CD4-positive, alpha-beta T cell treated with Interleukin-4 for 4 hours (primary cell): Measurements from ENCODE around the gene HINT3.
"Not testable (repeated sequence)": the region's sequence is repeated elsewhere in the genome, so short reads cannot be mapped to it uniquely, and the experiment has no call there.

Experiments
- DNase-seq: peaks from one replicate; pipeline ENCODE4 v3.0.0-alpha.2; 2020

Gene HINT3

GRCh38 chr6:125963817-125964216 lies 7.2 kb downstream of the HINT3 start:
- no peak for DNase-seq

- no peak for DNase-seq
Observed at GRCh38 chr6:125966569-125966968, 10.0 kb downstream of the HINT3 start.

GRCh38 chr6:125968493-125968892 lies 11.9 kb downstream of the HINT3 start:
- no peak for DNase-seq

DNA sequence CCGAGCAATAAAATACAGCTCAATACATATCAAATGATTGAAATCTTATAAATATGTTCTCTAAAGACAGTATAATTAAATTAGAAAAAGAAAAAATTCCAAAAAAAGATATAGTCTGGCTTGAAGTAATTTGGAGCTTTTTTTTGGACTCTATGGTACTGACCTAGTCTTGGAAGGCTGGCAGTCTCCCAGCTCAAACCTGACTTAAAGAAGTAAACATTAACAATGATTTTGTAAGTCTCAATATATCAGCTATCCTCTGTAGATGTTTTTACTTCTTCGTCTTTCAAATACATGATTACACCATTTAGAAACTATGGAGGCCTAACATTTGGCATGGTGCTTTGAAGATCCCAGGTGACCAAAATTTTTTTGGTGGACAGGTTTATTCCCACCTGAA lies 14.2 kb downstream of the HINT3 start:
- DNase-seq = no peak

DNA sequence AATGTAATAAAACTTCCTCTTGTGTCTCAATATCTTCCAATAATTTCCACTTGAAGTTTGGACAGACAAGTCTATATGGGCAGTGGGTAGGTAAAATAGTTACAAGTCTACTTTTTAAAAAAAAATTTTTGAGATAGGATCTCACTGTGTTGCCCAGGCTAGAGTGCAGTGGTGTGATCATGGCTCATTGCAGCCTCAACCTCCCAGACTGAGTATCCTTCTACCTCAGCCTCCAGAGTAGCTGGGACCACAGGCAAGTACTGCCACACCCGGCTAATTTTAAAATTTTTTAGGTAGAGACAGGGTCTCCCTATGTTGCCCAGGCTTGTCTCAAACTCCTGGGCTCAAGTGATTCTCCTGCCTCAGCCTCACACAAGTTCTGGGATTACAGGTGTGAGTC lies 15.9 kb downstream of the HINT3 start:
- not testable (repeated sequence) for DNase-seq

GRCh38 chr6:125974214-125974866 lies 17.8 kb downstream of the HINT3 start:
- peak; percentile 60 for DNase-seq

DNA sequence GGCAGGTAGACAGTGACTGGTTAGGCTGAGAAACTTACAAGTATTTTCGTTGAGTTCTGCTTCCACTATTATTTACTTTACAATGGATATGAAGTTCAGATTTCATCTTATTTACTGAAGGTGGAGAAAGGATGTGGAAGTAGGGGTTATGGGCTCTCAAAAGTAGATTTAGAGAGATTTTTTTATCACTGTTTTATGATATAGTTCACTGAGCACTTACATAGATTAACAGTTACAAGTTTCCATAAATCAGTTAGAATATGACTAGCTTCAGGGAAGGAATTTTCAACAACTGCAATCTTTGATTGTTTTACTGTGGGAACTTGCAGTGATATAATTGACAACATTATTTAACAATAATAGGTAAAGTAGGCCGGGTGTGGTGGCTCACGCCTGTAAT lies 22.5 kb downstream of the HINT3 start:
- no peak for DNase-seq

GRCh38 chr6:125981571-125982185 lies 25.1 kb downstream of the HINT3 start:
- DNase-seq = no peak

DNA sequence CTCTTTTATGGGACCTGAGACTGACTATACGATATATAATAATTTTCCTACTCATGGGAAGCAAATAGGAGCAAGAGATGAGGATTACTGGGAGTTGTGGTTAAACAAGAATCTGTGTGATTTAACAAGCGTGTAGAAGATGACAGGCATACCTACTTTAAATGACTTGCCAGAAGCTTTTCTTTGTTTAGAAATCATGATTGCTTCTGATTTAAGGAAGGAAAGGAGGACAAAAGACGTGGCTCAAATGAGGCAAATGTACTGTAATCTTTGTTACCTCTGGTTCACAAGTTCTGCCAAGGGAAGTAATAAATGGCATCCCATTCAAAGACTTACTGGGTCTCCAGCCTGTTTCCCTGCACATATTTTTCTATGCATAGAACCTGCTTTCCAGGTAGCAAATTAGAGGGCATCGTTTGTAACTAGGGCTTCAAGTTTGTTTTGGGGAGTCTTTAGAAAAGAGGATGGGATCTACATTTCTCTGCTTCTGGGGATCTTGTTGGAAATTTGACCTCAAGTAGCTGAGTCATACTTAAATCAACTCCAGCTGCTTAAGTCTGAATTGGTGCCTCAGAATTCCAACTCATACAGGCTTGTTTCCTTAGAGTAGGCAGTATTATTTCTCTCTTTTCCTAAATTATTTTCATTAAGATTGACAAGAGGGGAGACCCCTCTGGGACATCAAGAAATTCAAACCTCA lies 26.8 kb downstream of the HINT3 start:
- no peak for DNase-seq

DNA sequence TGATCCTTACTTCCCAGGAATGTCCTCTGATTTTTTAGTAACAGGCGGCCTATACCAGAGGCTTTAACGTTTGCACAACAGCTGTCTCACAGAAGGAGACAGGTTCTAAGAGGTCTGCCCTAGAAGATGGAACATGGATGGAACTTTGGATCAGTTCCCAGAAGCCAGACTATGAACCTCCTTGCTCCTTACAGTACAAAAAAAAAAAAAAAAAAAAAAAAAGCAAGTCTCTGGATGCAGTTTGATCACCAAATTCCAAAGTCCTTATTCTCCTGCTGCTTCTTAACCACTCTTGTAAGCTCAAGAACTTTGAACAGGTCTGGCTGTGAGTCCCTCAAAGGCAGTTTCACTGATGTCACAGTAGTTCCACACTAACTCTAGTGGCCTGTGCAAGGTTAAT lies 27.7 kb downstream of the HINT3 start:
- no peak for DNase-seq

DNA sequence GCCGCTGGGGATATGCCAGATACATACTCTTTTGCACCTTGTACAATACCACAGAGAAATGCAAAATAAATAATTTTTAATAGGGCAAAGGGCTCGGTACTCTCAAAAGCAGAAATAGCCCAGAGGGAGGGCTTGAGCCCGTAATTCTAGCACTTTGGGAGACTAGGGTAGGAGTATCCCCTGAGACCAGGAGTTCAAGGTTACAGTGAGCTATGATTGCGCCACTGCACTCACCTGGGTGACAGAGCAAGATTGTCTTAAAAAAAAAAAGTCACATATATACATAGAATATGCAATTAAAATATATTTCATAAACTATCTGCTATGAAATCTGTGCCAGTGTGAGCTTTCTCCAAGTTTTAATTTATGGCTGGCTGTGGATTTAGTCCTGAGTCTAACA lies 29.0 kb downstream of the HINT3 start:
- no peak for DNase-seq

DNA sequence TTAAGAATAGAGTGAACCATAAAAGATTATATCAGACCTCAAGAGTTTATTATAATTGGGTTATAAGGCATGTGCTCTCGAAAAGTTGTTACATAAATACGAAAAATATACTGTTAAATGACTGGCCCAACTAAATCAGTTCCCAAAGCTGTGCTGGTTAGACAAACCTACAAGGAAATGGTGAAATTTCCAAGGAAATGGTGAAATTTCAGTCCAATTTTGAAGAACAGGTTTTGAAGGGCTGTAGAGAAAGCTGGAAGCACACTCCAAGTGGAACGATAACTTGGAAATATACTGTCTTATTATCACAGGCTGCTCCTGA lies 29.4 kb downstream of the HINT3 start:
- DNase-seq = no peak

DNA sequence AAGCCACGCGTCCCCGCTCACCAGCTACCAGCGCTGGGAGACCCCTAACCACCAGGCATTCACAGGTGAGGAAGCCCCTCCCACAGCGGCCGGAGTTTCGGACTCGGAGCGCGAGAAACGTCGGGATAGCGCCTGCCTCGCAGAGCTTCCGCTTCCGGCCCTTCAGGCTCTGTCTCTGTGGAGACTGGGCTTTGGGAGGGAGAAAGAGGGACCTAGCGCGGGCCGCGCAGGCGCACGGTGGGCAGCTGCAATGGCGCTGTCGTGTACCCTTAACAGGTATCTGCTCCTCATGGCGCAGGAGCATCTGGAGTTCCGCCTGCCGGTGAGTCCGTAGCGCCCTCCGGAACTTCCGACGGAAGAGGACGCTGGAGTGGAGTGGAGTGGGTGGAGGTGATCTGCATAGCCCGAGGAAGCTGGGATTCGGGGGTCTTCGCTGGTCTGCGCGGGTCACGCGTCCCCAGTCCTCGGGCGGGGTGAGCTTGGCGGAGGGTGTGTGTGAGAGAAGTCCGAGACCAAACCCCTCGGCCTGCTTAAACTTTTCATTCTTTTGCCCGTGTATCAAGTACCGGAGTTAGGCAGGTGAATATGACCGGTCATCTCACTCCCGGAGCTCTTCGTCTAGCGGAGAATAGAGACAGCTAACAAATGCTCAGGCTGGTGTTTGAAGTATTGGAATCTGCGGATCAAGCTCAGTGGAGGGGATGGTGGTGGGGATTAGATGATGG lies 29.9 kb downstream of the HINT3 start, which contains the start of gene TRMT11:
TSS of gene TRMT11 (plus strand) at position 240 of the 725 bp plus-strand sequence. CDS start at position 251, 11 bp downstream.
- DNase-seq = peak; percentile 85

DNA sequence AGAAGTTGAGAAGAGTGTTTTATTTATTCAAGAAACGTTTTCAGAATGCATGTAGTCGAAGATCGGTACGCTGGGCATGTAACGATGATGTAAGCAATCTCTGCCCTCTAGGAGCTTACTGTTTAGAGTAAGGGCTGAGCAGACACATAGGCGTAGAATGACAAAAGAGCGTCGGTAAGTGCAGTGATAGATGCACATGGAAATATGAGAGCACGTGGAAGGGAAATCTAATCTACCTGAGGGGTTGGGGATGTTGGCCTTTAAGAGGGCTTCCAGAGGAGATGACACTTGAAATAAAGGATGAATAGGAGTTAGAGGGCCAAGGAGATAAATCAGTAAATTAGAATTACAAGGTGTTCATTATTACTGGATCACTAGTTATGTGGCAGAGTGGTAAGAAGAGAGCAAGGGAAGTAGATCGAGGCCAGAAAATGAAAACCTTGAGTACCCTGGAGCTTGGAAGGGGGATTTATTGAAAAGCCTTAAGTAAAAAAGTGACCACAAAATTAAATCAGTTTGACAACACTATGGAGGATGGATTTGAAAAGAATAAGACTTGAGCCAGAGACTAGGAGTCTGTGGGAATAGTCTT lies 30.6 kb downstream of the HINT3 start:
- DNase-seq = peak; percentile 15

DNA sequence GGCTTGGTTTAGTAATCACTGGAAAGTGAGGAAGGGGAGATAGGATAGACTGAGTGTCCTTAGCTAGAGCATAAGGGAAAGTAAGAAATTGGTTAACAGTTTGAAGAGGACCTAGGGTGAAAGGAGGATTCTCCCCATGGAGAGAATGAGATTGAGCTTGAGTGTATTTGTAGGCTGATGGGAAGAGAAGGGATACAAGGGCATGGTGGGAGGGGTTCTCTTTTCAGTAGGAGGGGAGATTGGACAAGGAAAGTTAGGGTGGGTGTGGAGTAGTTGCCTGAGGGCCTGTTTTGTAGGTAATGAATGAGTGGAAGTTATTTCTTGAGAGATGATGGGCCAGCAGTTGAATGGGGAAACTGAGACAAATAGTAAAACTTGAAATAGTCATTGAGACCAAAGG lies 31.7 kb downstream of the HINT3 start:
- no peak for DNase-seq

GRCh38 chr6:125989631-125990030 lies 33.1 kb downstream of the HINT3 start:
- DNase-seq = no peak

GRCh38 chr6:125991653-125992052 lies 35.1 kb downstream of the HINT3 start:
- DNase-seq = no peak

DNA sequence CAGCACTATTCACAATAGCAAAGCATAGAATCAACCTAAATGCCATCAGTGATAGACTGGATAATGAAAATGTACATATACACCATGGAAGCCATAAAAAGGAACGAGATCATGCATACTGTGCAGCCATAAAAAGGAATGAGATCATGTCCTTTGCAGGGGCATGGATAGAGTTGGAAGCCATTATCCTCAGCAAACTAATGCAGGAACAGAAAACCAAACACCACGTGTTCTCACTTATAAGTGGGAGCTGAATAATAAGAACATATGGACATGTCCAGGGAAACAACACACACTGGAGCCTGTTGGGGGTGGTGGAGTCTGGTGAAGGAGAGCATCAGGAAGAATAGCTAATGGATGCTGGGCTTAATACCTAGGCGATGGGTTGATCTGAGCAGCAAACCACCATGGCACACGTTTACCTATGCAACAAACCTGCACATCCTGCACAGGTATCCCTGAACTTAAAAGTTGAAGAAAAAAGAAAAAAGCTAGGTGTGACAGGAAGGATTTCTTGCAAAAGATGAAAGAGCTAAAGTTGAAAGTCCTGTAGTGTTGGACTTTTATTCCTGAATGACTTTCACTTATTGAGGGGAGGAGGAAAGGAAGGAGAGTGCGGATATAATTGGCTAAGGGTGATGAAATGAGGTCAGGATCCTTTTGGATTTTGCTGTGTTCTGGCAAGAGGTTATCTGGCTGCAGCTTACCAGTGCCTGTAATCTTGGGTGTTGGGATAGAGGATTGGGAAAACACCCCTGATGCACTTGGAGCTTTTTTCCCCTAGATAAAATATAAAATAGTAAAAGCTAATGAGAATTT lies 38.3 kb downstream of the HINT3 start:
- no peak for DNase-seq

DNA sequence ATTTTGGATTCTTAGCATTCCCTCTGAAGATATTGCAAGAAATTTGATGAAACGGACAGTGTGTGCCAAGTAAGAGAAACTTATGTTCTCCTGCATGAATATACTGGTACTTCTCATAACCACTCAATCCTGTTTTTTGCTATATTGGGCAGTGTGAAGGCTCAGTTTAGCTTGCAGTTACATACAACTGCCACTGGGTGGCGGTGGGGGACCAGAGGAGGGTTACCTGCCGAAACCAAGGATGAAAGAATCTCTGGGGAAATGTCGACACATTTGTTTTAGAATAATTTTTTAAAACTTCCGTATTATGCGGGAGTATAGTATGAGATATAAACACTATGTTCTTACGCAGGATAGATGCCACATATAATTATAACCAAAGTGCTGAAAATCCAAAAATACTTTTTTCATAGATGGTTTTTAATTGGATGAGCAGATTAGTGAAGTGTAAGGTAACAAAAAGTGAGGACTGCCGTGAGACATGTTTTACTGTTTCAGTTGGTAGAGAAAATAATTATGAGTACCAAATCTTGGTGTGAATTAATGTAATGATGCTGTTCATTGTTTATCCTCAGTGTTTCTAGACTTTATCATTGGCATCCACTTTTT lies 39.5 kb downstream of the HINT3 start:
- peak; percentile 72 for DNase-seq

GRCh38 chr6:126002755-126003679 lies 46.4 kb downstream of the HINT3 start:
- no peak for DNase-seq

DNA sequence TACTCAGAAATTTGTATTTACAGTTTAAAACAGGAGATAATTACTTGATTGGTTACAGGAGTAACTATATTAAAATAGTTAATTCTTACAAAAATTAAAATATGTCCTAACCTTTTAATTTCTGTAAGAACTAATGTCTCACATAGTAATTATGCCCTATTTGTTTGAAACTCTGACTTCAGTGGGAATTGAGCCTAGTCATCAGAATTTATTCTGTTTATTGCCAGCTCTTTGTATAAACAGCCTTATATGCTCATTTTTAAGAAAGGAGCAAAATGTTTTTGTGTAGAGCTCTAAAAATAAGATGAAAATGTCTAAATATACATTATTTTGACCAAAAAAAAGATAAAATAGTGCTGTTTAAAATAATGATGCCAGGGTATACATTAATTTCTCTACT lies 51.2 kb downstream of the HINT3 start:
- no peak for DNase-seq
